ENCODE results near the gene KCNQ4. TPM values are rescaled to one million over a fixed set of nuclear protein-coding genes. Genes with fewer than 3 reads are reported as not detected.

Gene KCNQ4
- total RNA-seq, 2 donors from 2014 or later, result 1.8 to 1.9 TPM

GRCh38 chr1:40806240-40806639 lies 22.7 kb downstream of the KCNQ4 start:
- intact Hi-C loops (cut with DNase I), result no loop called here
- Histone ChIP-seq H3K9me3 (no peaks in the 10 kb centered on the region), H3K4me1 (peaks cover 6% of the 10 kb centered on the region), H3K27me3 (no peaks in the 10 kb centered on the region), H3K9ac (ENCODE audit: low read depth in 2 of 2, low read length in 2 of 2) (no peak overlapping the region), H3K4me3 (no peak overlapping the region), H3K36me3 (no peaks in the 10 kb centered on the region), H3K27ac (no peak overlapping the region)
- no peak for TF ChIP-seq CTCF (IDR thresholded peaks at IDR 0.05)
- no peak for DNase-seq

- Histone ChIP-seq H3K27ac (no peak overlapping the region), H3K9ac (ENCODE audit: low read depth in 2 of 2, low read length in 2 of 2) (no peak overlapping the region), H3K36me3 (no peaks in the 10 kb centered on the region), H3K4me1 (no peaks in the 10 kb centered on the region), H3K4me3 (no peak overlapping the region), H3K27me3 (no peaks in the 10 kb centered on the region), H3K9me3 (no peaks in the 10 kb centered on the region)
- intact Hi-C loops (cut with DNase I), result no loop called here
- DNase-seq, result no peak
- no peak for TF ChIP-seq CTCF (IDR thresholded peaks at IDR 0.05)
These were observed 23.4 kb downstream of the KCNQ4 start for GRCh38 chr1:40806731-40807695.

GRCh38 chr1:40808002-40808401 lies 24.4 kb downstream of the KCNQ4 start:
- Histone ChIP-seq H3K4me3 (no peak overlapping the region), H3K27ac (no peak overlapping the region), H3K9me3 (no peaks in the 10 kb centered on the region), H3K9ac (ENCODE audit: low read depth in 2 of 2, low read length in 2 of 2) (no peak overlapping the region), H3K36me3 (no peaks in the 10 kb centered on the region), H3K27me3 (no peaks in the 10 kb centered on the region), H3K4me1 (no peaks in the 10 kb centered on the region)
- intact Hi-C loops (cut with DNase I), result no loop called here
- DNase-seq, result no peak
- TF ChIP-seq CTCF (IDR thresholded peaks at IDR 0.05), result no peak

GRCh38 chr1:40808444-40808843 lies 24.9 kb downstream of the KCNQ4 start:
- Histone ChIP-seq H3K27me3 (no peaks in the 10 kb centered on the region), H3K4me3 (no peak overlapping the region), H3K9me3 (no peaks in the 10 kb centered on the region), H3K27ac (no peak overlapping the region), H3K36me3 (no peaks in the 10 kb centered on the region), H3K4me1 (no peaks in the 10 kb centered on the region), H3K9ac (ENCODE audit: low read depth in 2 of 2, low read length in 2 of 2) (no peak overlapping the region)
- DNase-seq, result no peak
- intact Hi-C loops (cut with DNase I), result no loop called here
- TF ChIP-seq CTCF (IDR thresholded peaks at IDR 0.05), result no peak

GRCh38 chr1:40808909-40809308 lies 25.3 kb downstream of the KCNQ4 start:
- H3K4me1 ChIP-seq, result no peaks in the 10 kb centered on the region
- no peak overlapping the region for H3K9ac ChIP-seq (ENCODE audit: low read depth in 2 of 2, low read length in 2 of 2)
- no peak overlapping the region for H3K27ac ChIP-seq
- H3K9me3 ChIP-seq, result no peaks in the 10 kb centered on the region
- no peak for DNase-seq
- no peaks in the 10 kb centered on the region for H3K27me3 ChIP-seq
- TF ChIP-seq CTCF (IDR thresholded peaks at IDR 0.05), result no peak
- intact Hi-C loops (cut with DNase I), result no loop called here
- H3K4me3 ChIP-seq, result no peak overlapping the region
- no peaks in the 10 kb centered on the region for H3K36me3 ChIP-seq

All from colonic mucosa (tissue), 4 donors.